WTC11 (cell line): ENCODE data around the gene KANSL3.

Experiments used
- CBFB ChIP-seq: sonication (generic); formaldehyde crosslinking; IDR thresholded peaks from 2 replicates; pipeline ENCODE4 v1.8.1; 2022; ENCODE audit warnings: mild to moderate bottlenecking, low read depth, missing genetic modification reagents
- FOXK1 ChIP-seq: sonication (generic); formaldehyde crosslinking; IDR thresholded peaks from 2 replicates; pipeline ENCODE4 v1.8.0; 2022; ENCODE audit warnings: mild to moderate bottlenecking, moderate library complexity, missing genetic modification reagents
- NFATC4 ChIP-seq: fragments of 250-450 bp; sonication (Bioruptor Pico); IDR thresholded peaks from 2 replicates; pipeline ENCODE4 v1.9.0; 2021; ENCODE audit warnings: mild to moderate bottlenecking
- TEAD4 ChIP-seq: sonication (generic); formaldehyde crosslinking; IDR thresholded peaks from 2 replicates; pipeline ENCODE4 v1.8.0; 2022; ENCODE audit warnings: mild to moderate bottlenecking, missing genetic modification reagents
- TF ChIP-seq, protein P1 (sequence below): fragments of 200-600 bp; IDR thresholded peaks from 2 replicates; pipeline ENCODE4 v1.8.0; 2022; ENCODE audit warnings: antibody characterized with exemption
- TF ChIP-seq, protein P2 (sequence below): sonication (generic); formaldehyde crosslinking; IDR thresholded peaks from 2 replicates; pipeline ENCODE4 v1.8.0; 2022; ENCODE audit warnings: mild to moderate bottlenecking, missing genetic modification reagents
- TF ChIP-seq, protein P3 (sequence below): sonication (generic); formaldehyde crosslinking; IDR thresholded peaks from 2 replicates; pipeline ENCODE4 v1.8.0; 2023; ENCODE audit warnings: mild to moderate bottlenecking, missing genetic modification reagents
- TF ChIP-seq, protein P4 (sequence below): sonication (generic); formaldehyde crosslinking; IDR thresholded peaks from 2 replicates; pipeline ENCODE4 v1.8.0; 2022; ENCODE audit warnings: missing genetic modification reagents
- TF ChIP-seq, protein P5 (sequence below): fragments of 250-450 bp; sonication (Bioruptor Pico); IDR thresholded peaks from 2 replicates; pipeline ENCODE4 v1.9.0; 2021; ENCODE audit warnings: mild to moderate bottlenecking
- TF ChIP-seq, protein P6 (sequence below): sonication (generic); formaldehyde crosslinking; IDR thresholded peaks from 2 replicates; pipeline ENCODE4 v1.8.1; 2023; ENCODE audit warnings: mild to moderate bottlenecking, missing genetic modification reagents, moderate library complexity

DNA sequence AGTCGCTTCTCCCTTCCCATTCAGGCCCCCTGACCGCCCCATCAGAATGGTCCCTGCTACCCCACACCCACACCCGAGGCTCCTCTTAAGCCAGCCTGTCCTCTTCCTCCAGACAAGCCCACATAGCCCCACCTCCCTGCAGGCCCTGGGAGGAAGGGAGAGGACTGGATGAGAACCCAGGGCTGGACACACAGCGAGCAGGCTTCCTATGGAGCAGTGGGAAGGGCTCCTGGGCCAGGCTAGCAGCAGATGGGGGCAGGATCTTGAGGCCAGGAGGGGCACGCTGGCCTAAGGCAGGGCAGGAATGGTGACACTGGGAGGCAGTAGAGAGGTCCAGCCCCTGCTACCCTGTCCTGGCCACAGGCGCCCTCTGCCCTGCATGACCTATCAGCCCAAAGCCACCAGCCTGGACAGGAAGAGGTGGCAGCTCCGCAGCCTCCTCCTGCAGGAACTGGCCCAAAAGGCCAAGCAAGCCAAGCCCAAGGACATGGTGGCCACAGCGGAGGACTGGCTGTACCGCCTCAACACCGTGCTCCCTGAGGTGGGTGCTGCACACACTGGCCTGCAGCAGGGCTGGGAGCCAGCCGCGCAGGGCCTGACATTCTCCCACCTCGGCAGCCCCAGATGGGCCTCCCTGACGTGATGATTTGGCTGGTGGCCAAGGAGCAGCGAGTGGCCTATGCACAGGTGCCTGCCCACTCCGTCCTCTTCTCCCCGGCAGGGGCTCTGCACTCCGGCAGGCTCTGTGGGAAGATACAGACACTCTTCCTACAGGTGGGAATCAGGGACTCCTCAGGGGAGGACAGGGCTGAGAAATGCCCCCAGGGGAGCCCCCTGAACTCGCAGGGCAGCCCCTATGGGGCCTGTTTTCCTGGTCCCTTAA, 47.7 kb upstream of the KANSL3 start:
- TF ChIP-seq, protein P1, sequence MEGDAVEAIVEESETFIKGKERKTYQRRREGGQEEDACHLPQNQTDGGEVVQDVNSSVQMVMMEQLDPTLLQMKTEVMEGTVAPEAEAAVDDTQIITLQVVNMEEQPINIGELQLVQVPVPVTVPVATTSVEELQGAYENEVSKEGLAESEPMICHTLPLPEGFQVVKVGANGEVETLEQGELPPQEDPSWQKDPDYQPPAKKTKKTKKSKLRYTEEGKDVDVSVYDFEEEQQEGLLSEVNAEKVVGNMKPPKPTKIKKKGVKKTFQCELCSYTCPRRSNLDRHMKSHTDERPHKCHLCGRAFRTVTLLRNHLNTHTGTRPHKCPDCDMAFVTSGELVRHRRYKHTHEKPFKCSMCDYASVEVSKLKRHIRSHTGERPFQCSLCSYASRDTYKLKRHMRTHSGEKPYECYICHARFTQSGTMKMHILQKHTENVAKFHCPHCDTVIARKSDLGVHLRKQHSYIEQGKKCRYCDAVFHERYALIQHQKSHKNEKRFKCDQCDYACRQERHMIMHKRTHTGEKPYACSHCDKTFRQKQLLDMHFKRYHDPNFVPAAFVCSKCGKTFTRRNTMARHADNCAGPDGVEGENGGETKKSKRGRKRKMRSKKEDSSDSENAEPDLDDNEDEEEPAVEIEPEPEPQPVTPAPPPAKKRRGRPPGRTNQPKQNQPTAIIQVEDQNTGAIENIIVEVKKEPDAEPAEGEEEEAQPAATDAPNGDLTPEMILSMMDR, result no peak
- TF ChIP-seq, protein P2, sequence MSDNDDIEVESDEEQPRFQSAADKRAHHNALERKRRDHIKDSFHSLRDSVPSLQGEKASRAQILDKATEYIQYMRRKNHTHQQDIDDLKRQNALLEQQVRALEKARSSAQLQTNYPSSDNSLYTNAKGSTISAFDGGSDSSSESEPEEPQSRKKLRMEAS (CRISPR knock-in tag), result no peak
- no peak for TF ChIP-seq CBFB (CRISPR knock-in tag)
- TF ChIP-seq, protein P3, sequence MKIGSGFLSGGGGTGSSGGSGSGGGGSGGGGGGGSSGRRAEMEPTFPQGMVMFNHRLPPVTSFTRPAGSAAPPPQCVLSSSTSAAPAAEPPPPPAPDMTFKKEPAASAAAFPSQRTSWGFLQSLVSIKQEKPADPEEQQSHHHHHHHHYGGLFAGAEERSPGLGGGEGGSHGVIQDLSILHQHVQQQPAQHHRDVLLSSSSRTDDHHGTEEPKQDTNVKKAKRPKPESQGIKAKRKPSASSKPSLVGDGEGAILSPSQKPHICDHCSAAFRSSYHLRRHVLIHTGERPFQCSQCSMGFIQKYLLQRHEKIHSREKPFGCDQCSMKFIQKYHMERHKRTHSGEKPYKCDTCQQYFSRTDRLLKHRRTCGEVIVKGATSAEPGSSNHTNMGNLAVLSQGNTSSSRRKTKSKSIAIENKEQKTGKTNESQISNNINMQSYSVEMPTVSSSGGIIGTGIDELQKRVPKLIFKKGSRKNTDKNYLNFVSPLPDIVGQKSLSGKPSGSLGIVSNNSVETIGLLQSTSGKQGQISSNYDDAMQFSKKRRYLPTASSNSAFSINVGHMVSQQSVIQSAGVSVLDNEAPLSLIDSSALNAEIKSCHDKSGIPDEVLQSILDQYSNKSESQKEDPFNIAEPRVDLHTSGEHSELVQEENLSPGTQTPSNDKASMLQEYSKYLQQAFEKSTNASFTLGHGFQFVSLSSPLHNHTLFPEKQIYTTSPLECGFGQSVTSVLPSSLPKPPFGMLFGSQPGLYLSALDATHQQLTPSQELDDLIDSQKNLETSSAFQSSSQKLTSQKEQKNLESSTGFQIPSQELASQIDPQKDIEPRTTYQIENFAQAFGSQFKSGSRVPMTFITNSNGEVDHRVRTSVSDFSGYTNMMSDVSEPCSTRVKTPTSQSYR, result no peak
- TF ChIP-seq TEAD4 (CRISPR knock-in tag), result no peak
- no peak for TF ChIP-seq NFATC4 (CRISPR knock-in tag)
- TF ChIP-seq FOXK1 (CRISPR knock-in tag), result no peak
- TF ChIP-seq, protein P4, sequence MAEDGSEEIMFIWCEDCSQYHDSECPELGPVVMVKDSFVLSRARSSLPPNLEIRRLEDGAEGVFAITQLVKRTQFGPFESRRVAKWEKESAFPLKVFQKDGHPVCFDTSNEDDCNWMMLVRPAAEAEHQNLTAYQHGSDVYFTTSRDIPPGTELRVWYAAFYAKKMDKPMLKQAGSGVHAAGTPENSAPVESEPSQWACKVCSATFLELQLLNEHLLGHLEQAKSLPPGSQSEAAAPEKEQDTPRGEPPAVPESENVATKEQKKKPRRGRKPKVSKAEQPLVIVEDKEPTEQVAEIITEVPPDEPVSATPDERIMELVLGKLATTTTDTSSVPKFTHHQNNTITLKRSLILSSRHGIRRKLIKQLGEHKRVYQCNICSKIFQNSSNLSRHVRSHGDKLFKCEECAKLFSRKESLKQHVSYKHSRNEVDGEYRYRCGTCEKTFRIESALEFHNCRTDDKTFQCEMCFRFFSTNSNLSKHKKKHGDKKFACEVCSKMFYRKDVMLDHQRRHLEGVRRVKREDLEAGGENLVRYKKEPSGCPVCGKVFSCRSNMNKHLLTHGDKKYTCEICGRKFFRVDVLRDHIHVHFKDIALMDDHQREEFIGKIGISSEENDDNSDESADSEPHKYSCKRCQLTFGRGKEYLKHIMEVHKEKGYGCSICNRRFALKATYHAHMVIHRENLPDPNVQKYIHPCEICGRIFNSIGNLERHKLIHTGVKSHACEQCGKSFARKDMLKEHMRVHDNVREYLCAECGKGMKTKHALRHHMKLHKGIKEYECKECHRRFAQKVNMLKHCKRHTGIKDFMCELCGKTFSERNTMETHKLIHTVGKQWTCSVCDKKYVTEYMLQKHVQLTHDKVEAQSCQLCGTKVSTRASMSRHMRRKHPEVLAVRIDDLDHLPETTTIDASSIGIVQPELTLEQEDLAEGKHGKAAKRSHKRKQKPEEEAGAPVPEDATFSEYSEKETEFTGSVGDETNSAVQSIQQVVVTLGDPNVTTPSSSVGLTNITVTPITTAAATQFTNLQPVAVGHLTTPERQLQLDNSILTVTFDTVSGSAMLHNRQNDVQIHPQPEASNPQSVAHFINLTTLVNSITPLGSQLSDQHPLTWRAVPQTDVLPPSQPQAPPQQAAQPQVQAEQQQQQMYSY (CRISPR knock-in tag), result no peak
- TF ChIP-seq, protein P5, sequence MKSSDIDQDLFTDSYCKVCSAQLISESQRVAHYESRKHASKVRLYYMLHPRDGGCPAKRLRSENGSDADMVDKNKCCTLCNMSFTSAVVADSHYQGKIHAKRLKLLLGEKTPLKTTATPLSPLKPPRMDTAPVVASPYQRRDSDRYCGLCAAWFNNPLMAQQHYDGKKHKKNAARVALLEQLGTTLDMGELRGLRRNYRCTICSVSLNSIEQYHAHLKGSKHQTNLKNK (CRISPR knock-in tag), result no peak
- TF ChIP-seq, protein P6, sequence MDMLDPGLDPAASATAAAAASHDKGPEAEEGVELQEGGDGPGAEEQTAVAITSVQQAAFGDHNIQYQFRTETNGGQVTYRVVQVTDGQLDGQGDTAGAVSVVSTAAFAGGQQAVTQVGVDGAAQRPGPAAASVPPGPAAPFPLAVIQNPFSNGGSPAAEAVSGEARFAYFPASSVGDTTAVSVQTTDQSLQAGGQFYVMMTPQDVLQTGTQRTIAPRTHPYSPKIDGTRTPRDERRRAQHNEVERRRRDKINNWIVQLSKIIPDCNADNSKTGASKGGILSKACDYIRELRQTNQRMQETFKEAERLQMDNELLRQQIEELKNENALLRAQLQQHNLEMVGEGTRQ (CRISPR knock-in tag), result no peak
